Lower lobe of right lung (tissue), 2 donors: Measurements from ENCODE around the gene WBP4. TPM values are rescaled to one million over a fixed set of nuclear protein-coding genes. Genes with fewer than 3 reads are reported as not detected.

Experiments used
- ATAC-seq, 2 donors: fragments of 200-7000 bp; cut with Tn5 transposase; one replicate each; pipeline ENCODE4 v1.9.1; 2020 to 2022; ENCODE audit warnings: mild to moderate bottlenecking in 2 of 2, moderate library complexity in 2 of 2
- DNase-seq: peaks from one replicate; pipeline ENCODE4 v3.0.0-alpha.2; 2020
- H3K27ac ChIP-seq: fragments of 200-600 bp; one replicate; pipeline ENCODE4 v1.8.0; 2022
- H3K27me3 ChIP-seq: fragments of 200-600 bp; one replicate; pipeline ENCODE4 v1.8.0; 2022; ENCODE audit warnings: low read depth
- H3K36me3 ChIP-seq: fragments of 200-600 bp; one replicate; pipeline ENCODE4 v1.8.0; 2022; ENCODE audit warnings: mild to moderate bottlenecking
- H3K4me1 ChIP-seq: fragments of 200-600 bp; one replicate; pipeline ENCODE4 v1.8.0; 2022
- H3K4me3 ChIP-seq: fragments of 200-600 bp; one replicate; pipeline ENCODE4 v1.8.0; 2022; ENCODE audit warnings: mild to moderate bottlenecking
- H3K9me3 ChIP-seq: fragments of 200-600 bp; one replicate; pipeline ENCODE4 v1.8.0; 2022
- intact Hi-C: fragments of 100-400 bp; cut with DNase I; formaldehyde crosslinking; loops from one replicate; pipeline ENCODE4 v1.11.0; 2022
- total RNA-seq: library from RNA; stranded (reverse); fragmentation: NEBNext Ultra II Directional; extraction: Animal tissue kit (Norgen Biotek cat#: 25700); gene quantifications from one replicate; pipeline ENCODE4 v1.2.1, GENCODE V29; 2021
- TF ChIP-seq, protein P1 (sequence below): fragments of 200-600 bp; IDR thresholded peaks from one replicate; pipeline ENCODE4 v1.8.0; 2022; ENCODE audit warnings: antibody characterized with exemption, mild to moderate bottlenecking
- donor health status: DM: no; HTN: yes; CAD: no; lungs with severe emphysema.

WBP4 gene
- total RNA-seq, 1 donor from 2014 or later: 10.8 TPM

DNA sequence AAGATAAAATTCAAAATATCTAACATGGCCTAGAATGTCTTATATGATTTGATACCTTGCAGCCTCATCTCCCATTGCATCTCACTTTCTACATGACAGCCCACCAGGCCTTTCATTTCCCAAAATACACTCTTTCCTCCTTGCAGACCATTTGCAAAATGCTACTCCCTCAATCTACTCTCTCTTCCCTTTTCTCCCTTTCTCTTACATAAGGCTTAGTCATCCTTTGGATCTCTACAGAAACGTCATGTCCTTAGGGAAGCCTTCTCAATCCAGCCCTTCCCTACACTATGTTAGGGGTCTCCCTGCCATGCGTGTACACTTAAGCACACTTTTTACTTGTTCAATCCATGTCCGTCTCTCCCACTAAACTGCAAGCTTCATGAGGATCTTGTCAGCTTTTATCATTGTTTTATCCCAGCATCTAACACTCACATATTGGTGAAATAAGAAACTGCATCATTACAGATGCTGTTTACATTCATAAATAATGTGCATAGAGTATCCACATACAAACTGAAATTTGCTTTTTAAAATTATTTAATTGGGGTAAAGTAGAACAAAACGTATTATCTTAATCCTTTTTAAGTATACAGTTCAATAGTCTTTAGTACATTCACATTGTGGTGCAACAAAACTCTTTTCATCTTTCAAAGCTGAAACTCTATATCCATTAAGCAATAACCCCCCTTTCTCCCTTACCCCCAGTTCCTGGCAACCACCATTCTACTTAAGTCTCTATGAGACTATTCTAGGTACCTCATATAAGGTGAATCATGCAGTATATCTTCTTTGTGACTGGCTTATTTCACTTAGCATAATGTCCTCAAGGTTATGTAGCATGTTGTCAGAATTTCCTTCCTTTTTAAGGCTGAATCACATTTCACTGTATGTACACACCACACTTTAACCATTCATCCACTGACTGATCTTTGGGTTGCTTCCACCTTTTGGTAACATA is 11.5 kb upstream of the WBP4 start:
- H3K36me3 ChIP-seq: no peaks in the 10 kb centered on the region
- ATAC-seq (peak; percentile 53 to 68), DNase-seq (no peak)
- H3K27me3 ChIP-seq: no peaks in the 10 kb centered on the region
- TF ChIP-seq, protein P1, sequence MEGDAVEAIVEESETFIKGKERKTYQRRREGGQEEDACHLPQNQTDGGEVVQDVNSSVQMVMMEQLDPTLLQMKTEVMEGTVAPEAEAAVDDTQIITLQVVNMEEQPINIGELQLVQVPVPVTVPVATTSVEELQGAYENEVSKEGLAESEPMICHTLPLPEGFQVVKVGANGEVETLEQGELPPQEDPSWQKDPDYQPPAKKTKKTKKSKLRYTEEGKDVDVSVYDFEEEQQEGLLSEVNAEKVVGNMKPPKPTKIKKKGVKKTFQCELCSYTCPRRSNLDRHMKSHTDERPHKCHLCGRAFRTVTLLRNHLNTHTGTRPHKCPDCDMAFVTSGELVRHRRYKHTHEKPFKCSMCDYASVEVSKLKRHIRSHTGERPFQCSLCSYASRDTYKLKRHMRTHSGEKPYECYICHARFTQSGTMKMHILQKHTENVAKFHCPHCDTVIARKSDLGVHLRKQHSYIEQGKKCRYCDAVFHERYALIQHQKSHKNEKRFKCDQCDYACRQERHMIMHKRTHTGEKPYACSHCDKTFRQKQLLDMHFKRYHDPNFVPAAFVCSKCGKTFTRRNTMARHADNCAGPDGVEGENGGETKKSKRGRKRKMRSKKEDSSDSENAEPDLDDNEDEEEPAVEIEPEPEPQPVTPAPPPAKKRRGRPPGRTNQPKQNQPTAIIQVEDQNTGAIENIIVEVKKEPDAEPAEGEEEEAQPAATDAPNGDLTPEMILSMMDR: no peak
- peaks cover 57% of the 10 kb centered on the region for H3K4me1 ChIP-seq
- H3K27ac ChIP-seq: no peak overlapping the region
- intact Hi-C loops: no loop called here
- H3K9me3 ChIP-seq: no peaks in the 10 kb centered on the region
- no peak overlapping the region for H3K4me3 ChIP-seq

DNA sequence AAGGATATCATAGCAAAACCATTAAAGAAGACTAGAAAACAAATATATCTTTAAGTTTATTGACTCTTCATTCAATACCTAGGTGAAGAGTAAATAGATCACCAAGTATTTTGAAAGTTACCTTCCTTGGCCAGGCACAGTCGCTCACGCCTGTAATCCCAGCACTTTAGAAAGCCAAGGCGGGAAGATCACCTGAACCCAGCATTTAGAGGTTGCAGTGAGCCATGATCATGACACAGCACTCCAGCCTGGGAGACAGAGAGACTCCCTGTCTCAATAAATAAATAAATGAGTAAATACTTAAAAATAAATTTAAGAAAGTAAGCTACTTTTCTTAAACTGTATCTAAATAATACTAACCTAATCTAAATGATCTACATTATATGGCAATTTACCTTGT is 8.9 kb upstream of the WBP4 start:
- TF ChIP-seq, protein P1: no peak
- intact Hi-C loops: no loop called here
- DNase-seq: no peak
- H3K27me3 ChIP-seq: no peaks in the 10 kb centered on the region
- no peaks in the 10 kb centered on the region for H3K36me3 ChIP-seq
- no peaks in the 10 kb centered on the region for H3K9me3 ChIP-seq
- H3K4me3 ChIP-seq: no peak overlapping the region
- no peak for ATAC-seq
- H3K27ac ChIP-seq: no peak overlapping the region
- H3K4me1 ChIP-seq: peaks cover 82% of the 10 kb centered on the region

DNA sequence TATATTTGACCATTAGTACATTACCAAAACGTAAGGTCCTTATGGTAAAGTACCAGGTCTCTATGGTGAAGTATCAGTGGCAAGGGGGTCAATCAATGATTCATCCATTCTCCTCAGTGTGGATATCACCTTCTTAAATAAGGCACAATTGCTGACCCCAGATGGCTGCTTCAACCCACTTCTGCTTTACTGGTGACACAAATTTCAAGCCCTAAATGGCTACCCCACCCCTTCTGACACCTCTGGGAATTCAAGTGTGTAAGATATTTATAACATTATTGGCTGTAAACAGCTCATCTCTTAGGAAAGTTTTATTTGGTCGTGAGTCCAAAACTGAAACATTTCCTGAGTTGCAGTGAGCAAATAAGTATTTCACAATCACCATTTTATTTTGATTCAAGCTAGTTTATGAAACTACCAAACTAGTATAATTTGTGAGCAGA is 7.9 kb upstream of the WBP4 start:
- Histone ChIP-seq H3K36me3 (no peaks in the 10 kb centered on the region), H3K27me3 (no peaks in the 10 kb centered on the region), H3K4me1 (peaks cover 92% of the 10 kb centered on the region), H3K9me3 (no peaks in the 10 kb centered on the region), H3K4me3 (no peak overlapping the region), H3K27ac (peak overlapping the region; percentile 56)
- intact Hi-C loops: no loop called here
- ATAC-seq: peak; percentile 60 to 73
- no peak for DNase-seq
- TF ChIP-seq, protein P1: no peak

DNA sequence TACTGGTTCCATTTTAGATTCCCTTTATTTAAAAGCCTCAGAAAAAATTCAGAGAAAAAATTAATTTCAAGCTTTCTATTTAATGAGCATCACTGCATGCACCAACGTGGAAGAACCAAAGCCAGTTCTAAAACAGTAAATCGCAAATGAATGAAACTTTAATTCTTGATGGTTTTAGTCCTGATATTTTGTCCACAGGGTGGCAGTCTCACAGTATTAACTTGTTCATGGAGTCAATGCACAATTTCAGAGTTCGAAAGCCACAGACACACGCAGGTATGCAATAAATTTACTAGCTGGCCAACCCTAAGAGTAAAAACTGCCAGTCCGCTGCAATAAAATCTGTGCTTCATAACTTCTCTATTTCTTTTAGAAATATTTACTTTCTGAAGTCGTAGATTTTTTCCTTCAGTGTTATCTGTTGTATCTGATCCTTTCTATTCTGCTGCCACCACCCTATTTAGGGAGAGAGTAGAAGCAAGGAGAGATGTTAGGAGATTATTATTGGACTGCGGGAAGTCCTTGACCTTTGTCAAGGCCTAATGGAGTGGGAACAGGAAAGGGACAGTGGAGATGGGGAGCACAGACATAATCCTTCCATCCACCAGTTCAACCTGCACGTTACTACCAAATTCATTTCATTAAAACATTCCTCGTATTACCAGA is 7.0 kb upstream of the WBP4 start:
- no peaks in the 10 kb centered on the region for H3K27me3 ChIP-seq
- H3K36me3 ChIP-seq: no peaks in the 10 kb centered on the region
- no peak for DNase-seq
- H3K4me3 ChIP-seq: no peak overlapping the region
- no peaks in the 10 kb centered on the region for H3K9me3 ChIP-seq
- H3K27ac ChIP-seq: peak overlapping the region; percentile 56
- ATAC-seq: peak; percentile 53 to 64
- intact Hi-C loops: no loop called here
- peaks cover 96% of the 10 kb centered on the region for H3K4me1 ChIP-seq
- TF ChIP-seq, protein P1: peak; percentile 57

DNA sequence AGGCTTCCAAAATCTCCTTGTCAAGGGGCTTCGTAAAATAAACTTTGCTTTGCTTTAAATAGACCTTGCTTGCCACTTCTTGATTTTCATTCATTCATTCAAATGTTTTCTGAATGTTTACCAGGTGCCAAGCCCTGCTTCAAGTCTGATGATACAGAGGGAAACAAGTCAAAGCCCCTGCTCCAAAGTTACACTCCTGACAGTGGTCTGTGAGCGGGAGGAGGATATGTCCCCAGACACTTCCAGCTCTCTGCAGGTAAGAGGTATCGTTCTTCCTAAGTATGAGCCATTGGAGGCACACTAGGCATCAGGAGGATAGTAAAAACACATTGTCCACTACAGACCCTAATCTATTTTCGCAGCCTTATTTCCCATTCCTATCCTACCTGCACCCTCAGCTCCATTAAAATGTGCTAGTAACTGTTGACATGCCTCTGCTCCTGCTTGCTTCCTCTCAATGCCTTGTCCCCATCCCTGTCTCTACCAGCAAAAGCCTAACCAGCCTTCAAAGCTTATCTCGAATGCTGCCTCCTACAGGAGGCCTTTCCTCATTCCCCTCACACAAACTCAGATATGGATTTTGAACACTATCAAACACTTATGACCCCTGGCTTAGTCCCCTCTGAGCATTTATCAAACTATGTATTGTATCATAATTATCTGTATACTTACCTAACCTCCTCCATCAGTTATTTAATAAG is 6.2 kb upstream of the WBP4 start:
- DNase-seq (no peak), ATAC-seq (no peak)
- intact Hi-C loops: no loop called here

More for the DNA sequence above, 6.2 kb upstream of the WBP4 start:
- TF ChIP-seq, protein P1: peak; percentile 14
- Histone ChIP-seq H3K4me1 (peaks cover 89% of the 10 kb centered on the region), H3K27me3 (no peaks in the 10 kb centered on the region), H3K27ac (no peak overlapping the region), H3K4me3 (no peak overlapping the region), H3K9me3 (no peaks in the 10 kb centered on the region), H3K36me3 (no peaks in the 10 kb centered on the region)
